Measurements from ENCODE around the gene SCN1B.
A peak's percentile ranks its signal among the peaks of the same experiment; 100 is the strongest.
"Not testable (repeated sequence)": the region's sequence is repeated elsewhere in the genome, so short reads cannot be mapped to it uniquely, and the experiment has no call there.

SCN1B gene

GRCh38 chr19:35030257-35031071 lies at the start of gene SCN1B:
SCN1B (plus strand) TSS chr19:35030470; CDS start chr19:35030821, 351 bp downstream.
- intact Hi-C loops (cut with DNase I) = no loop called here
- peak; percentile 50 to 93 (median 64) for DNase-seq

- intact Hi-C loops (cut with DNase I) = no loop called here
- DNase-seq = peak in 1 of 10 donors; percentile 8
Measured at GRCh38 chr19:34982275-34982674, 48.0 kb upstream of the SCN1B start.

GRCh38 chr19:34983786-34984185 lies 46.5 kb upstream of the SCN1B start:
- DNase-seq = no peak

DNA sequence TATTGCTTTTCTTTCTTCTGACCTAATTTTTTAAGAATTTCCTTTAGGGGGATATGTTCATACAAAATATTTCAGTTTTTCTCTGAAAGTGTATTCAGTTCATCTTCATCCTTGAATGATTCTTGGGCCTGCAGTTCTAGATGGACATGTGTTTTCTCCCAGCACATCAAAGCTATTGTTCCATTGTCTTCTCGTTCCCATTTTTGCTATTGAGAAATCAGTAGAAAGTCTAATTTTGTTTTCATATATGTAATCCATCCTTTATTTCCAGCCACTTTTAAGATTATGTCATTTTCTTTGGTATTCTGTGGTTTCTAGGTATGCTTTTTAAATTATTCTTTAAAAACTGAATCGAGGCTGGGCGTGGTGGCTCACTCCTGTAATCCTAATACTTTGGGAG lies 46.0 kb upstream of the SCN1B start:
- intact Hi-C loops (cut with DNase I) = no loop called here
- DNase-seq = no peak

More at GRCh38 chr19:34983786-34984185, 46.5 kb upstream of the SCN1B start:
- intact Hi-C loops (cut with DNase I) = no loop called here

DNA sequence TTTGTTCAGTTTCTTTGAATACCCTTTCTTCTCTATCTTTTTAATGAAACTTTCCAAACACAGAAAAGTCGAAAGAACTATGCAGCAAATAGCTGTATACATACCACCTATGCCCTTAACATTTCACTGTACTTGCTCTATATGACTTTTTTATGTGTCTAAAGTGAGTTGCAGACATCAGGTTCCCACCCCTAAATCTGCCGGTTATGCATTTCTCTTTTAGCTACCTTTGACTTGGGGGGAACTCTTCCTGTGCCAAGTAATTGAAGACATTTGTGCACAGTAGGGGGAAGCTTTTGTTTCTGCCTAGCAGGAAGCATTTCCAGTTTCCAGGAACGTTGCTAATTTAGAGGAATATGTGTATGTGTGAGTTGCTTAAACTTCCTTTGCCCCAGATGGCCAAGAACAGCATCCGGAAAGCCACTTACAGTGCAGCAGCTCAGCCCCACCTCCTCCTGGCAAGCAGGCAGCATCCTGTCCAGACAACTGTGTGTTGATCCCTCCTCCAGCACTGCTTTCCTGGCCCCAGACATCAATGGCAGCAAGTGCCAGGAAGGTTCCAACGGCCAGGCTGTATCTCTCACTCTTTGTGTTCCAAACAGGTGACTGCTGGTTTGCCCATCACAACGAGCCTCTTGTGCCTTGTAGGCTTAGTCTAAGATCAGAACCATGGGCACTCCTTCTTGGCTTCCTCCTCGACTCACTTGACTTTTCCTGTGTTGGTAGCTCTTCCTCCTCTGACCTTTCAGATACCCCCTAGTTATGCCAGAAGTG lies 44.8 kb upstream of the SCN1B start:
- peak in 2 of 10 donors; percentile 44 to 71 for DNase-seq
- intact Hi-C loops (cut with DNase I) = no loop called here

DNA sequence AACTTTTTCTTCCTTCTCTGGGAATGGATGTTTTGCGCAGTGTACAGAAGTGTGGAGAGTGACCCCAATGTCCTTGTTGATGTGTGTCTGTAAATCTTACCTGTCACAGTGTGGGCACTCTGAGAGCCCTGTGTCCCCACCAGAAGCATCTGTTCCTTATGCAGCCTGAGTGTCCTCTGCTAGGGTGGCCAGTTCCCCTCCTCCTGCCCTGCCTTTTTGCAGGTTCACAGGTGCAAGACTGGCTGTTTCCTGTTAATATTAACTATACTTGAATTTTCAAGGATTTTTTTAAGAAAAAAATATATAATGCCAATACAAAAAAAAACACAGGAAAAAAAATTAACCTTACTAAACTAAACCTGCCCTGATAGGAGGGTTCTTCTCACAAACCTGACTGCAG lies 42.2 kb upstream of the SCN1B start:
- peak in 2 of 10 donors; percentile 8 to 21 for DNase-seq
- intact Hi-C loops (cut with DNase I) = no loop called here

DNA sequence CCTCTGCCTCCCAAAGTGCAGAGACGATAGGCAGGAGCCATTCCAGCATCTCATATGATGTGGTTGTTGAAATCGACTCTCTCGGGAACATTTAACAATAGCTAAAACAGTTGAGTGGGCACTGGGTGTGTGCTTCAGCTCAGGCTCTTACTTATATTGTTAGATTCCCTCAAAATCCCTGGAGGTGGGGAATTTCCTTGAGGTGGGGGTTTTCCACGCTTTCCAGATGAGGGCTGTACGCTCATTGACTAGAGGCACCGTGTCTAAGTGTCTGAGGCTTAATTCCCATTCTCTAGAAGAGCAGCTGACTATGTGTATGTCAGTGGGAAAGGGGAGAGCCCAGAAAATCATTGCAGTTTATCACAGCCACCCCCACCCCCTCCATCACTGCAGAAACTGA lies 41.0 kb upstream of the SCN1B start:
- intact Hi-C loops (cut with DNase I) = no loop called here
- no peak for DNase-seq

DNA sequence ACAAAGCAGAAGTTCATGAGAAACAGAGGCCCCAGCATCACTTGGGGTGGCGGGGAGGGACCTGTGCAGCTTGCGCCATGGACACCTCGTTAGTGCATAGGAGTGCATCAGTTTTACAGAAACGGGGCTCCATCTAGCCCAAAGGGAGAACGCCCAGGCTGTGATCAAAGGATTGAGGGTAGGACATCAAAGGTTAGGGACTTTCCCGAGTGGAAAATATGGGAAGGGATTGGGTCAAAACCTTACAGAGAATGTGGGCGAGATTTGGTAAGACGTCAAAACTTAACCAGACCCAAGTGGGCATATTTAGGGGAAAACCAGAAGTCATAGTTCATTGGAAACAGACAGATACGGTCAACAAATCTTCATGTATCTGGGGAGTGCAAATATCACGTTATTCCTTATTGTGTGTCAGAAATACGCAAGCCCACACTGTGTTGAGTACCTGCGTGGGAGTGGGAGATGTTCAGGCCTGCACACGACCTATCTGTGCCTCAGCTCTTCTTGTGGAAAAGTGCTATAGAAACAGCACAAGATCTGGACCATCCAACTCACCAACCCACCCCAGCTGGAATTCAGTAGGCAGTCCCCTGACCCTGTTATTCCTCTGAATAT lies 39.6 kb upstream of the SCN1B start:
- intact Hi-C loops (cut with DNase I) = no loop called here
- DNase-seq = peak in 2 of 10 donors; percentile 38 to 54

DNA sequence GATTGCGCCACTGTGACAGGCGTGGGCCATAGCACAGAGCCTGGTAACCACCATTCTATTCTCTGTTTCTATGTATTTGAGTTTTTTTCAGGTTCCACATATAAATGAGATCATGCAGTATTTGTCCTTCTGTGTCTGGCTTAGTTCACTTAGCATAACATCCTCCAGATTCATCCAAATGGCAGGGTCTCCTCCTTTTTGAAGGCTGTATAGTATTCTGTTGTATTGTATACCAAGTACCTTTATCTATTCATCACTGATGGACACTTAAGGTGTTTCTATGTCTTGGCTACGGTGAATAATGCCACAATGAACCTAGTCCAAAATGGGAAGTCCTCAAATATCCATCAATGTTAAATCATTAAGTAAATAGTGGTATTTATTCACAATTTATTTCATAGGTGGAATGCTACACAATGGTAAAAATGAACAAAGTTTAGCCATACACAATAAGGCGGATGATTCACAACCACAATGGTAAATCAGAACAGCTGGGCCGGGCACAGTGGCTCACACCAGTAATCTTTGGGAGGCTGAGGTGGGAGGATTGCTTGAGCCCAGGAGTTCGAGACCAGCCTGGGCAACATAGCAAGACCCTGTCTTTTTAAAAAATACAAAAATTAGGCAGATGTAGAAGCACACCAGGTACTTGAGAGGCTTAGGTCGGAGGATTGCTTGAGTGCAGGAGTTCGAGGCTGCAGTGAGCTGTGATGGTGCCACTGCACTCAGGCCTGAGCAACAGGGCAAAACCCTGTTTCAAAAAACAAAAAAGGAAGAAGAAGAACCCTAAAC lies 38.5 kb upstream of the SCN1B start:
- DNase-seq = peak in 2 of 10 donors; percentile 18 to 20
- intact Hi-C loops (cut with DNase I) = no loop called here

- intact Hi-C loops (cut with DNase I) = not testable (repeated sequence)
- peak in 2 of 10 donors; percentile 11 to 12 for DNase-seq
Measured at GRCh38 chr19:34992582-34992981, 37.7 kb upstream of the SCN1B start.

GRCh38 chr19:34994286-34994642 lies 36.0 kb upstream of the SCN1B start:
- DNase-seq = peak in 2 of 10 donors; percentile 32 to 58
- intact Hi-C loops (cut with DNase I) = no loop called here

- peak in 2 of 10 donors; percentile 9 to 50 for DNase-seq
- intact Hi-C loops (cut with DNase I) = no loop called here
Measured at GRCh38 chr19:34994643-34995541, 35.4 kb upstream of the SCN1B start.

- intact Hi-C loops (cut with DNase I) = no loop called here
- peak in 2 of 10 donors; percentile 9 to 24 for DNase-seq
Measured at GRCh38 chr19:34995551-34995950, 34.7 kb upstream of the SCN1B start.

GRCh38 chr19:34997071-34997617 lies 33.1 kb upstream of the SCN1B start:
- peak in 2 of 10 donors; percentile 19 to 53 for DNase-seq
- intact Hi-C loops (cut with DNase I) = no loop called here

DNA sequence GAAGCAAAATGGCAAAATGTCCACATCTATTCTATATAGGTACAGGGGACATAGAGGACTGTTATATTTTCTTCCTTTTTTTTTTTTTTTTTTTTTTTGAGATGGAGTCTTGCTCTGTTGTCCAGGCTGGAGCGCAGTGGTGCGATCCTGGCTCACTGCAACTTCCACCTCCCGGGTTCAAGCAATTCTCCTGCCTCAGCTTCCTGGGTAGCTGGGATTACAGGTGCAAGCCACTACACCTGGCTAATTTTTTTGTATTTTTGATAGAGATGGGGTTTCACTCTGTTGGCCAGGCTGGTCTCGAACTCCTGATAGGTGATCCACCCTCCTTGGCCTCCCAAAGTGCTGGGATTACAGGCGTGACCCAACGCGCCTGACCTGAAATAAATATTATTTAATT lies 32.0 kb upstream of the SCN1B start:
- DNase-seq = peak in 2 of 10 donors; percentile 4 to 29
- intact Hi-C loops (cut with DNase I) = not testable (repeated sequence)

GRCh38 chr19:34998777-34999497 lies 31.3 kb upstream of the SCN1B start:
- DNase-seq = peak in 2 of 10 donors; percentile 16 to 66
- intact Hi-C loops (cut with DNase I) = no loop called here

GRCh38 chr19:34999498-35000337 lies 30.6 kb upstream of the SCN1B start, which contains the start of gene GRAMD1A:
GRAMD1A (plus strand) TSS chr19:35000323; CDS start chr19:35000479, 156 bp downstream.
- intact Hi-C loops (cut with DNase I) = no loop called here
- DNase-seq = peak; percentile 66 to 97 (median 80)

Data from posterior cingulate gyrus (tissue), 11 donors.